Measurements from ENCODE around the gene SERPINB8. TPM values are rescaled to one million over a fixed set of nuclear protein-coding genes. Genes with fewer than 3 reads are reported as not detected.

The SERPINB8 gene
- total and polyA plus RNA-seq, 4 donors: 3.7 to 6.6 (median 4.6) TPM

DNA sequence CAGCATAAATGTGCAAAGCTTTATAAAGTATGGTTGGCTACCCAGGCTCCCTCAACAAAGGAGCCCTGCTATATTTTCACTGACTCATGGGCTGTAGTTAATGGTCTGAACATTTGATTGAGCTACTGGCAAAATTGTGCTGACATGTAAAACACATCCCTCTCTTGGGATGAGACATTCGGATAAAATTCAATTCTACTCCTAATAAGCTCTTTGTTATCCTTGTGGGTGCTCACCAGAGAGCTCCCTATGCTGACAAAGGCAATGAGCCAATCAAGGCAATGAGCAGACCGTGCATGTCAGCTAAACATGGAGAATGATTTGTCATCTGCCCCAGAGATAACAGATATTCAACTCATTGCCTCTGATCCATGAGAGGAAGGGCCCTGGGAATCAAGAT, 27.7 kb downstream of the SERPINB8 start:
- H3K4me3 ChIP-seq (ENCODE audit: low read depth, low read length): no peak overlapping the region
- H3K27ac ChIP-seq (ENCODE audit: low read depth, low read length): no peak overlapping the region
- no peaks in the 10 kb centered on the region for H3K4me1 ChIP-seq (ENCODE audit: control insufficient read depth, insufficient read depth, low read length)
- WGBS (ENCODE audit: insufficient coverage): 57% methylated on average over 2 of the region's 2 CpGs
- no peaks in the 10 kb centered on the region for H3K9me3 ChIP-seq (ENCODE audit: control insufficient read depth, insufficient read depth, low read length)
- no peaks in the 10 kb centered on the region for H3K36me3 ChIP-seq (ENCODE audit: control insufficient read depth, insufficient read depth, low read length)
- peaks cover 2% of the 10 kb centered on the region for H3K27me3 ChIP-seq (ENCODE audit: control insufficient read depth, insufficient read depth, low read length)
- no peak for DNase-seq (ENCODE audit: low read depth in 4 of 6, low spot score in 6 of 6)

DNA sequence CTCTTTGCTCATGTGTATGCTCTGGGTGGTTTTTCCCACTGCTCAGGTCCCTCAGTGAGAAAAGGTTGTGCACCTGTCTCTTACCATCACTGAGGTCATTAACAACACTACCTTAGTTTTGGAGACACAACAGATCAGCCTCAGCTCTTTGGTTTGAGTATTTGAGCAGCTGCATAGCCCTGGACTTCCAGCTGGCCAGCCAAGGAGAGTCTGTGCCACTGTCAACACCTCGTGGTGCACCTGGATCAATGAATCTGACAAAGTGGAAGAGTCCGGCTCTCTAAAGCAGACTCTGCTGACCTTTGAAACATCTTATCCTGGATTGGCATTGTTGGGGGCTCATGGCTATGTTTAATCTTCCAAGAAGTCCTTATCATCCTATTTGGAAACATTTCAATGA, 30.0 kb downstream of the SERPINB8 start:
- H3K4me3 ChIP-seq (ENCODE audit: low read depth, low read length): no peak overlapping the region
- WGBS (ENCODE audit: insufficient coverage): 76% methylated on average over 2 of the region's 2 CpGs
- no peak overlapping the region for H3K27ac ChIP-seq (ENCODE audit: low read depth, low read length)
- no peaks in the 10 kb centered on the region for H3K36me3 ChIP-seq (ENCODE audit: control insufficient read depth, insufficient read depth, low read length)
- no peaks in the 10 kb centered on the region for H3K4me1 ChIP-seq (ENCODE audit: control insufficient read depth, insufficient read depth, low read length)
- peaks cover 4% of the 10 kb centered on the region for H3K27me3 ChIP-seq (ENCODE audit: control insufficient read depth, insufficient read depth, low read length)
- no peak for DNase-seq (ENCODE audit: low read depth in 4 of 6, low spot score in 6 of 6)
- H3K9me3 ChIP-seq (ENCODE audit: control insufficient read depth, insufficient read depth, low read length): no peaks in the 10 kb centered on the region

DNA sequence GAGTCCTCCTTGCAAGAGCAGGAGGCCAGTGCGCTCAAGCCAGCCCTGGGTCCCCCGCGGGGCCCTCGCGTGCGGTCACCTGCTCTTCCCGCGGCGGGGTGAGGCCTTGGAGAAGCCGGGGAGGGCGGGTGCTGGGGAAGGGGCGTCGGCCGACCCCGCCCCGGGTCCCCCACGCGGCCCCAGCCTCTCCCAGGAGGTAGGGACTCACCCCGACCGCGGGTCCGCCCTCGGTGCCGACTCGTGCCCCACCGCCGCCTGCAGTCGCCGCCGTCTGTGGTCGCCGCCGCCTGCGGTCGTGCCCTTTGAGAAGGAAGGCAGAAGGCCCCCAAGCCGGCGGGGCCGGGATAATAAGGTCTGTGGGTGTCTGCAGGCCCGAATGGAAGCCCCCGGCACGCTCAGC, 32.7 kb downstream of the SERPINB8 start:
- Histone ChIP-seq H3K4me3 (ENCODE audit: low read depth, low read length) (no peak overlapping the region), H3K9me3 (ENCODE audit: control insufficient read depth, insufficient read depth, low read length) (no peaks in the 10 kb centered on the region), H3K27ac (ENCODE audit: low read depth, low read length) (no peak overlapping the region), H3K4me1 (ENCODE audit: control insufficient read depth, insufficient read depth, low read length) (no peaks in the 10 kb centered on the region), H3K36me3 (ENCODE audit: control insufficient read depth, insufficient read depth, low read length) (no peaks in the 10 kb centered on the region), H3K27me3 (ENCODE audit: control insufficient read depth, insufficient read depth, low read length) (peaks cover 4% of the 10 kb centered on the region)
- WGBS (ENCODE audit: insufficient coverage): 49% methylated on average over 41 of the region's 41 CpGs
- DNase-seq (ENCODE audit: low read depth in 4 of 6, low spot score in 6 of 6): no peak

DNA sequence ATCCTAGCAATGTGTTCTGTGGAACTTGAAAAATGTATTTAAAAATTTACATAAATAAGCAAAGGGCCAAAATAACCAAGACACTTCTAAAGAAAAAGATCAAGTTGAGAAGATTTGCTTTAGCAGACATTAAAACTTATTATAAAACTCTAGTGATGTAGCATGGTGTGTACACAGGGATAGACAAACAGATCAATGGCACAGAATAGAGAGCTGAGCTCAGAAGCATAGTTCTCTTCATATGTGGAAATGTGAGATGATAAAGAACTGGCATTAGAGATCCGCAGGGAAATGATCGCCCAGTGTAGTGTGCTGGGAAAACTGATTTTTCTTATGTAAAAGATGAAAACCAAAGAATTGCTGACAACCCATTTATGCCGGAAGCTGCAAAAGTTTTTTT, 39.4 kb downstream of the SERPINB8 start:
- Histone ChIP-seq H3K36me3 (ENCODE audit: control insufficient read depth, insufficient read depth, low read length) (no peaks in the 10 kb centered on the region), H3K27me3 (ENCODE audit: control insufficient read depth, insufficient read depth, low read length) (no peaks in the 10 kb centered on the region), H3K9me3 (ENCODE audit: control insufficient read depth, insufficient read depth, low read length) (no peaks in the 10 kb centered on the region), H3K4me1 (ENCODE audit: control insufficient read depth, insufficient read depth, low read length) (no peaks in the 10 kb centered on the region), H3K4me3 (ENCODE audit: low read depth, low read length) (no peak overlapping the region), H3K27ac (ENCODE audit: low read depth, low read length) (no peak overlapping the region)
- 90% methylated on average over 1 of the region's 3 CpGs for WGBS (ENCODE audit: insufficient coverage)
- no peak for DNase-seq (ENCODE audit: low read depth in 4 of 6, low spot score in 6 of 6)

DNA sequence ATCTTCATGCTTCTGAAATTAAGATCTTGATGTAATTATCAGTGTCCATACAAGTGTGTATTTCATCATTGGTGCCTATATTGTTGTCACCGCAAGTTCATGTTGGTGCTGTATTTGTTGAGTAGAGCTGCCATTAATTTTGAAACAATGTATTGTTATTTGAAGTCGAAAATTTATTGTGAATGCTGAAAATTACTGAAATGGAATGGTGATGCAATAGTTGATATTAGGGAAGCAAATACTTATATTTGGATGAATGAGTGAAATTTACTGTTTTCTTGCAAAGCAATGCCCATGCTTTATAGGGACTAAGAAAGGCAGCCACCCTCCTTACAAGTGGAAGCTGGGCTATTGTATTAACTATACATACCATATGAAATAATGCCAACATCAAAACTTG, 41.6 kb downstream of the SERPINB8 start:
- H3K36me3 ChIP-seq (ENCODE audit: control insufficient read depth, insufficient read depth, low read length): no peaks in the 10 kb centered on the region
- no peak overlapping the region for H3K4me3 ChIP-seq (ENCODE audit: low read depth, low read length)
- no peak for DNase-seq (ENCODE audit: low read depth in 4 of 6, low spot score in 6 of 6)
- no peaks in the 10 kb centered on the region for H3K27me3 ChIP-seq (ENCODE audit: control insufficient read depth, insufficient read depth, low read length)
- no peak overlapping the region for H3K27ac ChIP-seq (ENCODE audit: low read depth, low read length)
- H3K9me3 ChIP-seq (ENCODE audit: control insufficient read depth, insufficient read depth, low read length): no peaks in the 10 kb centered on the region
- whole genome bisulfite sequencing (ENCODE audit: insufficient coverage): 75% methylated on average over 2 of the region's 2 CpGs
- H3K4me1 ChIP-seq (ENCODE audit: control insufficient read depth, insufficient read depth, low read length): no peaks in the 10 kb centered on the region

DNA sequence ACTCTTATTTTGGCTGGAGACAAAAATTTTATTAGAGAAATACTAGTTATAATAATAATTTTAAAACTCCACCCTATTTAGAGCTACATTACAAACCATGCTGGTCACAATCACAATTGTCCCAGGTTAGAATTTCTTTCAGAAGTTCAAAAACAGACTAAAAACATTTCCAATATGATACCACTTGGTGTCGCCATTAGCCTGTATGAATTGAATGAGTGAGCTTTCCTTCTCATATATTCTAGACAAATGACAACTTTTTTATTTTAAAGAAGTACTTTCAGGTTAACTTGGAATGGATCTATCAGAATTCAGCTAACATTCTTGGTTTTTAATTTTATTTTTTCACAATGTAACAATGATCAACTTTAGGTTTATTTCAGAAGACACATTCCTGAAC, 48.0 kb downstream of the SERPINB8 start:
- H3K27ac ChIP-seq (ENCODE audit: low read depth, low read length): no peak overlapping the region
- no CpG with 5 or more reads among the region's 1 CpG for WGBS (ENCODE audit: insufficient coverage)
- no peaks in the 10 kb centered on the region for H3K4me1 ChIP-seq (ENCODE audit: control insufficient read depth, insufficient read depth, low read length)
- peak in 5 of 6 donors; percentile 21 to 90 (median 47) for DNase-seq (ENCODE audit: low read depth in 4 of 6, low spot score in 6 of 6)
- H3K9me3 ChIP-seq (ENCODE audit: control insufficient read depth, insufficient read depth, low read length): no peaks in the 10 kb centered on the region
- no peak overlapping the region for H3K4me3 ChIP-seq (ENCODE audit: low read depth, low read length)
- no peaks in the 10 kb centered on the region for H3K36me3 ChIP-seq (ENCODE audit: control insufficient read depth, insufficient read depth, low read length)
- no peaks in the 10 kb centered on the region for H3K27me3 ChIP-seq (ENCODE audit: control insufficient read depth, insufficient read depth, low read length)

DNA sequence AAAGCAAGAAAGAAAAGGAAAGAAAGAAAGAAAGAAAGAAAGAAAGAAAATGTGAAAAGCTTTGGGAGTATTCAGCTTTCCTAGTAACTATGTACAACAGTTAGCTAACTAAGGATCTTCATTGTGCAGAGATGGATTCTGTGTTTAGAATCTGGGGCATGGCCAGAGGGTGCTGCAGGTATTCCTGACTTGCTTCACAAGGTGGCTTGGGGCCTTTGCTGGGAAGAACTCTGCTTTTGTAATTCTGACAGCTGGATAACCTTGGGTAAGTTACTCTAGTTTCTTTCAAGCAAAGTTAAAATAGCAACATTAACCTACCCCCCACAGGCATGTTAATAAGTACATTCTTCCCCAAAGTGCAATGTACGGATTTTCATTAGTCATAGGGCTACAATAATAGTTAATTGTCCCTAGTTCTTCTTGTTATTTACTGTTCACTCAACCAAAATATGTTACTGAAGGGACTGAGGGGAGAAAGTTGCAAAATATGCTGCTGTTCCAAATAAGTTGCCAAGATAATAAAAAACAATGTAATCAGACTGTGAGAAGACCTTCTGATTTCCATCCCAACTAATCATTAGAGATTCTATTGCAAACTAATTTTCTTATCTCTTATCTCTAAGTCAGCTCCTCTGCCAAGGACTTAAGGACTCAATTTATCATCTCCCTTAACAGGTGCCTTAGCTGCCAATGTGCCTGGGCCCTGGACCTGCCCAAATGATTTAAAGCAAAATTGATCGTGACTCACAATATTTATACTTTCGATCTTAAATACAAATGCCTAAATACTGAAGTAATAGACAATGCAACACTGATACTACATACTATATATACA, 50.3 kb downstream of the SERPINB8 start:
- H3K27me3 ChIP-seq (ENCODE audit: control insufficient read depth, insufficient read depth, low read length): no peaks in the 10 kb centered on the region
- no CpG with 5 or more reads among the region's 3 CpGs for whole genome bisulfite sequencing (ENCODE audit: insufficient coverage)
- H3K4me3 ChIP-seq (ENCODE audit: low read depth, low read length): no peak overlapping the region
- no peaks in the 10 kb centered on the region for H3K9me3 ChIP-seq (ENCODE audit: control insufficient read depth, insufficient read depth, low read length)
- DNase-seq (ENCODE audit: low read depth in 4 of 6, low spot score in 6 of 6): peak in 3 of 6 donors; percentile 15 to 89 (median 20)
- H3K4me1 ChIP-seq (ENCODE audit: control insufficient read depth, insufficient read depth, low read length): no peaks in the 10 kb centered on the region
- no peak overlapping the region for H3K27ac ChIP-seq (ENCODE audit: low read depth, low read length)
- no peaks in the 10 kb centered on the region for H3K36me3 ChIP-seq (ENCODE audit: control insufficient read depth, insufficient read depth, low read length)

DNA sequence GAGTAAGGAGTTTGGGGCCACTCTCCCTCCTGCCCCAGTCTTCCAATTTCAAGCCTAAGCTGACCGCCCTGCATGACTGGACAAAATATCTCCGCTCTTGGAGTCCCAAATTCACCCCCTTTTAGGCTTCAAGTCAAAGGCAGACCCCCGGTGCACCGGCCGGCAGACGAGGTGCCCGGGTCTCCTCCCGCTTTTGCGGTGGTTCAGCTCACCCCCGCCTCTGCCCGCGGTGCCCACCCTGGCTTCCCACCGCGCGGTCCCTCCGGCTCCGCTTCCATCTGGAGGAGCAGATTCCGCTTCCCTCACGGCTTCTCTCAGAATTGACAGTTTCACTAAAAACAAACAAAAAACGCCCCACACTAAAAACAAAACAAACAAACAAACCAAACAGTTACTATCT, 56.5 kb downstream of the SERPINB8 start:
- Histone ChIP-seq H3K27me3 (ENCODE audit: control insufficient read depth, insufficient read depth, low read length) (no peaks in the 10 kb centered on the region), H3K9me3 (ENCODE audit: control insufficient read depth, insufficient read depth, low read length) (no peaks in the 10 kb centered on the region), H3K36me3 (ENCODE audit: control insufficient read depth, insufficient read depth, low read length) (no peaks in the 10 kb centered on the region), H3K4me1 (ENCODE audit: control insufficient read depth, insufficient read depth, low read length) (no peaks in the 10 kb centered on the region), H3K4me3 (ENCODE audit: low read depth, low read length) (no peak overlapping the region), H3K27ac (ENCODE audit: low read depth, low read length) (no peak overlapping the region)
- 92% methylated on average over 19 of the region's 20 CpGs for WGBS (ENCODE audit: insufficient coverage)
- no peak for DNase-seq (ENCODE audit: low read depth in 4 of 6, low spot score in 6 of 6)

DNA sequence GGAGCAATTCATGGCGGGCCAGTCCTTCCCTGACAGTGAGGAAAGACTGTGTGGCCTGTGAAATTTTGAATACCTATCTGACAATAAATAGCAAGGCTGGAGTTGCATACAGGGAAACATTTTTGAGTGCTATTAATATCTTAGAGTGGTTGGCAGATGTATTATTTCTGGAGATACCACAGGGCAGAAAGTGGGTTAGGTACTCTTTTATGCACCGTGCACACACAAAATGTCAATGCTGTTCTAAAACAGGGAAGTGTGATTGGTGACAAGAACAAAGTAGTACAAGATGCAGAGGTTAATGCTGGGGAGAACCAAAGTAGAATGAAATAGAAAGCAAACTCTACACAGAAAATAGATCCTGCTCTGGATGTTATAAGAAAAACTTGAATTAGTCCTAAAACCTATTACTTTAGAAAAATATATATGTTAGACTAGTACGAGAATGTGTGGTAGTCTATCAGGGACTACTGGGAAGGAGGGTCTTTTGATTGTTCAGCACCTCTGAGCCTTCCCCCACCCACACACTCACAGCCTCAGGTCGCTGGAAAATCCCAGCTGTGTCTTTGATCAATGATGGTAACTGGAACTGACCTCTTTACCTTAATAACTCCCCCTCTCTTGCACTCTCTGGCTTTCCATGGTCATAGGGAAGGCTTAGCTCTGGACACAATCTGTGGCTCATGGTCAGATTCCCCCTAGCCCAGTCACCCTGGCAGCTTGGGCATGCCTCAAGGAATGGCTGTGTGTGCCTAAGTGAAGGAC, 58.2 kb downstream of the SERPINB8 start:
- Histone ChIP-seq H3K4me3 (ENCODE audit: low read depth, low read length) (no peak overlapping the region), H3K4me1 (ENCODE audit: control insufficient read depth, insufficient read depth, low read length) (no peaks in the 10 kb centered on the region), H3K27ac (ENCODE audit: low read depth, low read length) (no peak overlapping the region), H3K9me3 (ENCODE audit: control insufficient read depth, insufficient read depth, low read length) (no peaks in the 10 kb centered on the region), H3K36me3 (ENCODE audit: control insufficient read depth, insufficient read depth, low read length) (no peaks in the 10 kb centered on the region), H3K27me3 (ENCODE audit: control insufficient read depth, insufficient read depth, low read length) (no peaks in the 10 kb centered on the region)
- DNase-seq (ENCODE audit: low read depth in 4 of 6, low spot score in 6 of 6): no peak
- WGBS (ENCODE audit: insufficient coverage): 100% methylated on average over 2 of the region's 4 CpGs

DNA sequence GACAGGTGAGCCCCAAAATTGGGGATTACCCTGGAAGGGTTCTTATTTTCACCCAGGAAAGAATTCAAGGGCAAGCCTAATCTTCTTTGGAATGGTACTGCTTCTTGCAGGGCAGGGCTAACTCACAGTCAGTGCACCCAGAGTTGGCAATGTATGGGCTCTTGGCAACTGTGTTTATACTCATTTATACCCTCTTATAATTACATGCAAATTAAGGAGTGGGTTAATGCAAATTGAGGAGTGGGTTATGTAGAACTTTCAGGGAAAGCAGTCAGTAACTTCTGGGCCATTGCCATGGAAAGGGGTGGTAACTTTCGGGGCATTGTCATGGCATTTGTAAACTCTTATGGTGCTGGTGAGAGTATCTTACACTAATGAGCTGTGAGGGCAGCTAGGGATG, 59.2 kb downstream of the SERPINB8 start:
- H3K4me1 ChIP-seq (ENCODE audit: control insufficient read depth, insufficient read depth, low read length): no peaks in the 10 kb centered on the region
- H3K36me3 ChIP-seq (ENCODE audit: control insufficient read depth, insufficient read depth, low read length): no peaks in the 10 kb centered on the region
- DNase-seq (ENCODE audit: low read depth in 4 of 6, low spot score in 6 of 6): peak in 1 of 6 donors; percentile 72
- no peak overlapping the region for H3K27ac ChIP-seq (ENCODE audit: low read depth, low read length)
- no peak overlapping the region for H3K4me3 ChIP-seq (ENCODE audit: low read depth, low read length)
- no peaks in the 10 kb centered on the region for H3K27me3 ChIP-seq (ENCODE audit: control insufficient read depth, insufficient read depth, low read length)
- no peaks in the 10 kb centered on the region for H3K9me3 ChIP-seq (ENCODE audit: control insufficient read depth, insufficient read depth, low read length)
- WGBS (ENCODE audit: insufficient coverage): 67% methylated on average over 1 of the region's 1 CpG
